HG02798 (cell line): ENCODE results near the gene ITGAE.

ENCODE experiments used
- ATAC-seq: cut with Tn5 transposase; IDR thresholded peaks from one replicate; pipeline ENCODE4 v1.9.1; 2021; ENCODE audit warnings: mild to moderate bottlenecking; ENCODE audit not compliant: unreplicated experiment, poor library complexity

The ITGAE gene

DNA sequence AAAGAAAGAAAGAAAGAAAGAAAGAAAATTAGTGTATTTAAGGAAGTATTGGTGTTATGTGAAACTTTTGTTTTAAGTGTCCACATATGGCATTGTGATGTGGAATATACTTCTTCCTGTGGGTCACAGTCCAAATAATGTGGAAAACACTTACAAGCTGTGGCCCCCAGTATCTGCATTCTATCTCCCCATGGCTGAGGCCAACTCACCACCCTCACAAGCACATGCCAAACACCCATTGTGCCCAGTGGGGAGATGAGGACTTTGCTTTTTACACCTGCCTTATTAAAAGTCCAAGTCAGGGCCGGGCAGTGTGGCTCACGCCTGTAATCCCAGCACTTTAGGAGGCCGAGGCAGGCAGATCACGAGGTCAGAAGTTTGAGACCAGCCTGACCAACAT is 101.0 kb downstream of the ITGAE start:
- ATAC-seq: no peak

DNA sequence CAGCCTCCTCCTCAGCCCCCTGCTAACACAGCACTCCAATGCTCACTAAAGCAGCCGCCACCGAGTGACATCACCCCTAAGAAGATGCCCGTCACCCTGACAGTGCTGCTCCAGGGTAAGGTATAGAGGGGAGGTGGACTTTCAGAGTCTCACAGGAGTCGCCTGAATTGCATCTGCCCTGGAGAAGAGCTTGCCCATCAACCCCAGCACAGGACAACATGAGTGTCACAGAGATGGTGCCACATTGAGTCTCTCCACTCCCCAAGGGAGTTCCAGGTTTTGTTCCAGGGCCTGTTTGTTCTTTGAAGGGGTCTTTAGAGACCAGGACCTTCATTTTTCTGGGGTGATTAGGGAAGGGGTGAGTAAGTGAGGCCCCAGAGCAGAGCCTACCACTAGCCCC is 102.8 kb downstream of the ITGAE start:
- no peak for ATAC-seq

DNA sequence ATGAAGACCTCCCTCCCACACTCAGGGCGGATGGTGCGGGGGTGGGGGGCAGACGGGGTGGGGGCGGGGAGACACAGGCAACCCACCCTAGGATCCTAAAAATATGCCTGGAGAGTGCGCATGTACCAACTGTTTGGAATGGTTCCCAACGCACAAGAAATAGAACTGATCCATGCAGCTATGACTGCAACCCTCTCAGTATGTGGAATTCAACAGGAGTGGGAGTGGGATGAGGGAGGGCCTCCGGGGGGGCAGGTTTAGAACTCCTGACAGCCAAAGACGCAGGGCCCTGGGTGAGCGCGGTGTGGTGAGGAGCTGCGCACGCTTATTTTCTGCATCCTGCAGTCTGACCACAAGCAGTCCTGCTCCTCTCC is 103.9 kb downstream of the ITGAE start:
- ATAC-seq: no peak

DNA sequence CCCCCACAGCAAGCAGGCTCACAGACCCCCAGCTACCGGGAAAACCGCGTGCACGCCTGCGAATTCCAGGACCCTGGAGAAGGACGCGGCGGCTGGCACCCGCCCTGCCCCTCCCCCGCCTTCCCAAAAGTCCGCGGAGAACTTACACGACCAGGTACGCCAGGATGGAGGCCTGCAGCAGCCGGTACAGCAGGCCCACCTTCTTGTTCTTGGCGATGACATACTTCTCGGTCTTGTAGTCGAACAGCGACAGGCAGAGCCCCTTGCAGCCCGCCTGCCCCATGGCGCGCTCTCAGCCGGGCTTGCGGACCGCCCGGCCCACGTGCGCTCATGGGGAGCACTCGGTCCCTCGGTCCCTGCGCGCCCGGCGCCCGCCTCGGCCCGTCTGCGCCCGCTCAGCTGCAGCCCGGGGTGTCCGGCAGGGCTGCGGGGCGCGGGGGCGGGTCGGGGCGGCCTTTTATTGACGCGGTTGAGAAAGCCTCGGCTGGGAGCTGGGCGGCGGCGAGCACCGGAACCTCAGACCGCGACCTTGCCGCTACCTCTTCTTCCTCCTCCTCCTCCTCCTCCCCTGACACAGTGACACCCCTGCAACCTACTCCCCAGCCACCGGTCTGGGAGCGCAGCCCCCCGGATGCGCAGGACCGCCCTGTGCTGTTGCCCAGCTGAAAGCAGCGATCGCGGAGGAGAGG is 105.1 kb downstream of the ITGAE start, which contains the start of gene P2RX5:
TSS of gene P2RX5 (minus strand) at position 433 of the 689 bp plus-strand sequence. CDS start at position 283, 150 bp downstream.
- ATAC-seq: no peak

DNA sequence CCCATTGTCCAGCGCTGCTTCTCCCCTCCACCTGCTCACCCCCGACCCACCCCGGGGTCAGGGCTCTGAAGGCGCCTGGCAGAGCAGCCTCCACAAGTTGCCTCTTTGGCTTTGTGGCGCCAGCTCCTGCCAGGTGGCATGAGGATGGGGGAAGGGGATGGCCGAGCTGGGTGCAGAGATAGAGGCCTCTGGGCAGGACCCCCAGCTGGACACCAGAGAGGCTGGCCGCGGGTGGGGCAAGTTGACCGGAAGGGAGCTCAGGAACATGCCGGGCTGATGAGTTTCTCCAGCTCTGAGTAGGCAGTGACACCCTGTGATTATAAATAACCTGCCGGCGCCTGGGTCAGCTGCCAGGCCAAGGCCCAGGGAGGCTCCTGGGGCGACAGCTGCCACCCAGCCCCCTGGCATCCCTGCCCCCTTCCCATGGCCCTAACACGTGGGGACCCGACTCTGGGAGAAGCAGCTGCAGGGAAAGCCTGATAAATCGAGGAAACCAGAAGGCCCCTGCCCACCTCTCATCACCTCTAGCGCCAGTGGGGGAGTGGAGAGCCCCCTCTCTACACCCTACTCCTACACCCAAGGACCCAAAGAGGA is 105.8 kb downstream of the ITGAE start:
- no peak for ATAC-seq

DNA sequence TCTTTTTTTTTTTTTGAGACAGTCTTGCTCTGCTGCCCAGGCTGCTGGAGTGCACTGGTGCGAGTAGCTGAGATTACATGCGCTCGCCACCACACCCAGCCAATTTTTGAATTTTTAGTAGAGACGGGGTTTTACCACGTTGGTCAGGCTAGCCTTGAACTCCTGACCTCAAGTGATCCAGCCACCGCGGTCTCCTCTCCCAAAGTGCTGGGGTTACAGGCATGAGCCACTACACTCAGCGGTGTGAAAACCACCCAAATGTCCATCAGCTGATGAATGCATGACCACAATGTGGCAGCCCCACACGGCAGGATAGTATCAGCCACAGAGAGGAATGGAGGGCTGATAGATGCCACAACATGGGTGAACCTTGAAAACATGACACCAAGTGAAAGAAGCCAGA is 107.2 kb downstream of the ITGAE start:
- peak; percentile 55 for ATAC-seq

DNA sequence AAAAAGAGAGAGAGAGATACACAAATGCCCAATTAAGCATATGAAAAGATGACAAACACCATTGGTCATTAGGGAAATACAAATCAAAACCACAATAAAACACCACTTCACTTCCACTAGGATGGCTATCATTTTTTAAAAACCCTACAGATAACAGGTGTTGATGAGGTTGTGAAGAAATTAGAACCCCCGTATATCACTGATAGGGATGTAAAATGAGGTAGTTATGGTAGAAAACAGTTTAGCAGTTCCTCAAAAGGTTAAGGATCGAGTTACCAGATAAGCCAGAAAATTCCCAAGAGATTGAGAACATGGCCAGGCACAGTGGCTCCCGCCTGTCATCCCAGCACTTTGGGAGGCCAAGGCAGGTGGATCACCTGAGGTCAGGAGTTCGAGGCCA is 107.8 kb downstream of the ITGAE start:
- ATAC-seq: no peak

DNA sequence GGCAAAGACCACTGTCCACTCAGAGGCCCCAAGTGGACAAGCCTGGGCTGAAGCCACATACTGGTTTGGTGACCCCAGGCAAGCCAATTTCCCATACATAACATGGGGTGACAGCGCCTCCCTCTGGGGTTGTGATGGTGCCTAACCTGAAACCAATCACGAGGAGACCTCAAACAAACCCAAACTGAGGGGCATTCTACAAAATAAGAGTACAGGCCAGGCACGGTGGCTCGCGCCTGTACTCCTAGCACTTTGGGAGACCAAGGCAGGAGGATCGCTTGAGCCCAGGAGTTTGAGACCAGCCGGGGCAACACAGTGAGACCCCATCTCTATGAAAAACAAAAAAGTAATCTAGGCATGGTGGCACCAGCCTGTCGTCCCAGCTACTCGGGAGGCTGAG is 108.6 kb downstream of the ITGAE start:
- no peak for ATAC-seq

DNA sequence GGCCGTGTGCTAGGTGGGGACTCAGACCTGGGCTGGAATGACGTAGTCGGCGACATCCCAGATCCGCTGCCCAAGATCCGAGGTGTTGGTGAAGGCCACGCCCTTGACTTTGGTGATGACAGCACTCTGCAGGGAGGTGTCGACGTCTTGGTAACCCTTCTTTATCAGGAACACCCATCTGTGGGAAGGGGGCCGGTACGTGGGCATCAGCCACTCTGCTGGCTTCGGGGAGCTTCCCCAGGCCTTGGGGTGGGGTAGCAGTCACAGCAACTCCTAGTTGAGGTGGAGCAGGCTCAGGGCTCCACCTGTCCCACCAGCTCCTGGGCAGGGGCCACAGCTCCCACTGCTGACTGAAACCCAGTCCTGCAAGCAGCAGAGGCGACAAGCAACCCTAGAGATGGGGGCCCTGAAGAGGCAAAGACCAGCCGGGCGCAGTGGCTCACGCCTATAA is 109.3 kb downstream of the ITGAE start:
- ATAC-seq: no peak

DNA sequence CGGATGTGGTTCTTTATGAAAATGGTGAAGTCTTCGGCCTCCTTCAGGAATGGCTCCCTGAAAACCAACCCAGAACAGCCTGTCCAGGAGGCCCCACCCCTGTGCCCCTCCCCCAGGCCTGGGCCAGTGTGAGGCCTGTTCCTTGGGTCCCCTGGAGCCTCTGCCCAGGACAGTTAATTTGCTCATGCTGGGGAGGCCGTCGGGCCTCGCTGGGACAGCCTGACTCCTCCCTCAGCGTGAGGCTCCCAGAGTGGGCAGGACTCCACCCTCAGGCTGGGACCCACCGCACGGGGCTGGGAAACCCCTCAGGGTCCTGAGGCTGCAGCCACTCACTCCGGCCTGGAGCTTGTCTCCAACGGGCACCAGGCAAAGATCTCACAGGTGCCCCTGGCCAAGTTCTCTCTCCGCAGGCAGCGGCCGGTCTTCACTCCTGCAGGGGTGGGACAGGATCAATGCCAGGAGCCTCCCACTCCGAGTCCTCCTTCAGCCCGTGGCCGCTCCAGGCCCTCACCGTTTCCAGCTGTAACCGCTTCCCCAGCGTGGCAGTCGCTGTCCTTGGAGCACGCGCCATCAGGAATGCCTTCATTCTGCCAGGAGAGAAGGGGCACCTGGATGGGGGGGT is 110.8 kb downstream of the ITGAE start:
- ATAC-seq: no peak

DNA sequence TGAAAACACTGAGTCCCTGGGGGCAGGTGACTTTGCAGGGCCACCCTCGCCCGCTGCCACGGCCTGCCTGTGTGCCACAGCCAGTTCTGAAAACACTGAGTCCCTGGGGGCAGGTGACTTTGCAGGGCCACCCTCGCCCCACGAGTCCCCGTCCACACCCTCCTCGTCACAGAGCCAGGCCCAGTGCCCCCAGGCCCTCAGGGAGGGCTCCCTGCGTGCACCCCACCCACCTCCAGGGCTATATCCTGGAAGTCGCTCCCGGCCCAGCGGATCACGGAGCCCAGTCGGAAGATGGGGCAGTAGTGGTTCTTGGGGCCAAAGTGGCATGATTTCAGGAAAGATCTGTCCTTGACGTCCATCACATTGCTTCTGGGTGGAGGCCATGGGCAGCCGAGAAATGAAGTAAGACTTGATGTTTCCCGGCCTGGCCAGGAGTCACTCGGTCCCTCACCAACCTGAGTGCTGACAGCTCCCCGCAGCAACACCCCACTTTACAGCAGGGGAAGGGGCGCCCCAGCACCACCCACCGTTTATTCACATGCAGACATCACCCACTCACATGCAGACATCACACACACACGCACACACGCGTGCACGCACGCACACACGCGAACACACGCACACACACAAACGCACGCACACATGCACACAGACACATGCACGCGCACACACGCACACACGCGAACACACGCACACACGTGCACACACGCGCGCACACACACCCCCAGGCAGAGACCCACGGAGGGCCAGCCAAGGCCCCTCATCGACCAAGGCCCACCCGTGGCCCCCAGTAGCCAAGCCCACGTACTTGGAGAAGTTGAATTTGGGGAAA is 111.5 kb downstream of the ITGAE start:
- ATAC-seq: no peak

DNA sequence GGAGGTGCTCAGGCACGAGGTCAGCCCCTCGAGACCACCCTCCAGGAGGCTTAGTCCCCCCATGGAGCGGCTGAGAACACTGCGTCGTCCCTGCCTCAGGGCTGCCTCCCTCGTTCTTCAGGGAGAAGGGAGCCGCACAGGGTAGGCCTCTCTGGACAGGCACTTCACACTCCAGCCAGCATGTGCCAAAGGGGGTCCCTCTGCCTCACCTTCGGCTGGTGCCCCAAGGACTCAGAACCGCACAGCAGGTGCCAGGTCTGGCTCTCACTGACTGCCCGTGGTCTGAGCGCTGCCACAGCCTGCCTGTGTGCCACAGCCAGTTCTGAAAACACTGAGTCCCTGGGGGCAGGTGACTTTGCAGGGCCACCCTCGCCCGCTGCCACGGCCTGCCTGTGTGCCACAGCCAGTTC is 112.1 kb downstream of the ITGAE start:
- ATAC-seq: no peak

DNA sequence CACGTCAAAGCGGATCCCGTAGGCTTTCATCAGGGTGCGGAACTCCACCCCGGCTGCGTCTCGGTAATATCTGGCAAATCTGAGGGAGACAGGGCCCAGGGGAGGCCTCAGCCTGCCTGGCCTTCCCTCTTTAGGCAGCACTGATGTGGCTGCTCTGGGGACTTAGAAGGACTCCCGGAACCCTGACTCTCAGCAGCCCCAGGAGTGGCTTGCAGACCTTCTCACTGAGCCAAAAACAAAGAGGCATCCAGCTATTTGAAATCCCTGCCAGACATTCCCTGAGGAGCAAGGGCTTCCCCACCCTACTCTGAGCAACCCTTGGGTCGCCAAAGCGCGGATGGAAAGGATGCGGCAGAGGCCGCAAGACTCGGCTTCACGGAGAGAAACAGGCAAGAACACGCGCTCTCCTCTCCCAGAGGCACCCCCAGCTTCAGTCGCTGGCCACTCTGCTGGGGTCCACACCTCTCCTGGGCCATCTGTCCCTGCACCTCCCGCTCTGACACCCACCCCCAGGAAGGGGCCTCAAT is 112.9 kb downstream of the ITGAE start:
- no peak for ATAC-seq

DNA sequence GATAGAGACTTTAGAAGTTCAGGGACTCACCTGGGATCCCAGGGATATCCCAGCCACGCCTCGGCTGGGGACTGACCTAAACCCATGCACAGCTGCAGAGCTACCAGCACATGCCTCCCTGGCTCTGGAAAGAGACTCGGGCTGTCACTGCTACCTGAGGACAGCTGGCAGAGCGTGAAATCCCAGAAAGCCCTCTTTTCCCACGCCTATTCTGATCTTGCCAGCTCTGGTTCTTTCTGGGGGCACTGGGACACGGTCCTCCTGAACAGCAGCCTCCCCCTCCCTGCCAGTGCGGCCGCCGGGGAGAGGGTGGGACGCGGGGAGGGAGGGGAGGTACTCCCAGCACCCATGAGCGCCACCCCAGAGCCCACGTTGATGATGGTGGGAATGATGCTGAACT is 115.8 kb downstream of the ITGAE start:
- no peak for ATAC-seq

DNA sequence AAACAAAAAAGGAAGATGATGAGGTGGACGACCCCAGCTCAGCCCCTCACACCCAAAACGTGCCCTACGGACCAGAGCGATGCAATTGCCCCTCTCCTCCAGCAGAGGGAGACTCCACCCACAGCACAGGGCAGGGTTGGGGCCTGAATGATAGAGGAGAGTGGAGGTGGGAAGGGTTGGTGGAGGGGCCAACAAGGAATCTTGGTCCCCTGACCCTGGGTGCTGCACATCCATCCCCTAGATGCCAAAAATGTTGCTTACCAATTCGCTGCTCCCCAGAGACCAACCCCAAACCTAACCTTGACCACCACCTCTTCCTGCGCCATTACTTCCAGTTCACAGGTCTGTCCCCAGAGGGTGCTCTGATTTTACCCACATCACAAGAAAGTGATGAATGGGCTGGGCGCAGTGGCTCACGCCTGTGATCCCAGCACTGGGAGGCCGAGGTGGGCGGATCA is 117.9 kb downstream of the ITGAE start:
- ATAC-seq: peak; percentile 61

DNA sequence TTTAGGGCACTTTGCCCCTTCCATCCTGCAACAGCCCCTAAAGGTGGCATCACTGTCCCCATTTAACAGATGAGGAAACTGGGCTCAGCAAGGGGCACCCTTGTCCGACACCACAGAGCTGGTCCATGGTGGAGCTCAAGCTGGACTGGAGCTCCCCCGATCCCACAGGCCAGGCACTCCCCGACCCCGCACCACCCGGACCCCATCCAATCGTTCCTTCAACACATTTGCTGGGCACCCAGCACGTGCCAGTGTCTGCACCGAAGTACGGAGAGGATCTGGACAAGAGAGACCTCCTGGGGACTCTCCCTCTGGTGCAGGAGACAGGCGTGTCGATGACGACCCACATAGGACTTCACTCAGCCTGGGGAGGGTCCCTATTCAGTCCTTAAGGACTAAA is 119.0 kb downstream of the ITGAE start:
- ATAC-seq: no peak

DNA sequence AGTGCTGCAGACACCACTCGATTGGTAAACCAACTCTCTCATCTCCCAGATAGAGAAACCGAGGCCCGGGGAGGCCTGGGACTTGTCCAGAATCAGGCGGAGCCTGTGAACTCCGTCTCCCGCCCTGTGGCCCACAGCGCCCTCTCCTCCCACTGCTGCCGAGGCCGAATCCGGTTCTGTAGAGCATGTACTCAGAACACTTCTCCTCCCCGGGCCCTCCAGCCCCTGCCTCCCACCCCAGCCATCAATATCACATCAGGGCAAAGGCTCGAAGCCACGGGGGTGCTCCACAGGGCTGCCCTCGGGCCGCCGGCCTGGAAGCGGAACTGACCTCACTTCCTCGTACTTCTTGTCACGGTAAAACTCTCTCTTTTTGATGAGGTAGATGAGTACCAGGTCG is 119.4 kb downstream of the ITGAE start:
- no peak for ATAC-seq

DNA sequence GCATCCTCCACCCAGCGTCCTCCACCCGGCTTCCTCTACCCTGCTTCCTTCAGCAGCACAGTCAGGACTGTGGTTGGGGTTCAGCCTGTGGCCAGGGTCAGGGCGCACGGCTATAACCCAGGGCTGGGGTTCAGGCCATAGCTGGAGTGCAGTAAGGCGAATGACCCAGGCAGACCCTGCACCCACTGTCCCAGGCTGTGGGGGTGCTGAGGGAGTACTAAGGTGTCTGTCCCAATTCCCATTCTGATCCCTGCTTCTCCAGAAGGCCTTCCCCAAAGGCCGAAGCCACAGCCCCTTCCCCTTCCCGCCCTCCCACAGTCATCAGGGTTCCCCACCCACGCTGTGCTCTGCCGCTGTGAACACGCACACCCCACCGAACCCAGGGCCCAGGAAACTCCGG is 119.9 kb downstream of the ITGAE start:
- ATAC-seq: no peak

DNA sequence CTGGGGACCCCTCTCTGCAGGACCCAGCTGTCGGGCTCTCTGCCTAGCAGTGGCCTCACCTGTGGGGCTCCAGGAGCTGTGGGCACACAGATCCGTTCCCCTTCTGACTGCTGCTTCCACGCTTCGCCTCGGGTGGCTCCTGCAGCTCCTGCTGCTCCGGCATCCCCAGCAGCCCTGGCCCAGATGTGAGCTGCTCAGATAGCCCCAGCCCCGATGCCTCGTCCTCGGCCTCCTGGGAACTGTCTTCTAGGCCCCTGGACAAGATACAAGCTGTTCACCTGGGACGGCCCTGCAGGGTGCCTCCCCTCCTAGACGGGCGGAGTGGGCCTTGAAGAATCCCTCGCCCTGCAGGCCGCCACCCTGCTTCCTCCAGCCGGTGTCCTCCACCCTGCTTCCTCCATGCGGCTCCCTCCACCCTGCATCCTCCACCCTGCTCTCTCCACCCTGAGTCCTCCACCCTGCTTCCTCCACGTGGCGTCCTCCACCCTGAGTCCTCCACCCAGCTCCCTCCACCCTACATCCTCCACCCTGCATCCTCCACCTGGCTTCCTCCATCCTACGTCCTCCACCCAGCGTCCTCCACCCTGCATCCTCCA is 121.4 kb downstream of the ITGAE start:
- no peak for ATAC-seq

DNA sequence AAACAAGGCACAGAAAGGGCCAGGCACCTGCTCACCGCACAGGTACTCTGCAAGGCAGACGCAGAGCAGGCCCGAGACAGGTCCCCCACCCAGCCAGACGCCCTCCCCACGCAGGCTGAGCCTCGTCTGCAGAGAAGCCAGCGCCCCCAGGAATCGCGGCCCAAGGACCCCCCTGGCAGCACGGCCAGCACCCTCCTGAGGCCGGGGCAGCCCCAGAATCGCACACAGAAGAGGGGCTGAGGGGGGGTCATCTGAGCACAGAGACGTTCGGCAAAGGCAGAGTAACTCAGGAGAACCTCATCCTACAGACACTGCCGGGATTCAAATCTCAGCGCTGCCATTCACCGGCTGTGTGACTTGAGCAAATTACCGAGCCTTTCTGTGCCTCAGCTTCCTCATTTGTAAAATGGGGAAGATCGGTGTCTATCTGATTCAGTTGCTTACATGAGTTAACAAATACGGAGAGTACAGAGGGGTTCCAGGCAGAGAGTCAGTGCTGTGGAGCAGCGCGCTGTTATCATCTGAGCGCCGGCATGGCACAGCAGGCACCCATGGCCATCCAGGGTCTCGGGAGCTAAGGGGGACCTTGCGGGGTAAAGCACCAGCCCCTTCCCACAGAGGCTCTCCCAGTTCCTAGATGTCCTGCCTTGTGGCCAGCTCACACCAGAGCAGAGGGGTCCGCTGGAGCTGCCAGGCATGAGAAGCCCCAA is 122.0 kb downstream of the ITGAE start:
- no peak for ATAC-seq
